Neural progenitor cell (in vitro differentiated cells): ENCODE results near the gene PDE4A. TPM values are rescaled to one million over a fixed set of nuclear protein-coding genes. Genes with fewer than 3 reads are reported as not detected.

Experiments
- DNase-seq: peaks from one replicate; pipeline ENCODE4 v3.0.0-alpha.2; 2016; ENCODE audit warnings: low spot score
- H2AFZ ChIP-seq: fragments of 200-600 bp; sonication (generic); replicated peaks from 2 replicates; pipeline ENCODE4 v1.6.1; 2016; ENCODE audit warnings: antibody characterized with exemption
- H3F3A ChIP-seq: fragments of 200-600 bp; sonication (generic); 2 replicates; pipeline ENCODE4 v1.6.1; 2016; ENCODE audit warnings: antibody characterized with exemption, low read depth
- H3K27ac ChIP-seq: fragments of 200-600 bp; sonication (generic); 2 replicates; pipeline ENCODE4 v1.5.1; 2016; ENCODE audit warnings: mild to moderate bottlenecking
- H3K27me3 ChIP-seq: fragments of 200-600 bp; sonication (generic); 2 replicates; pipeline ENCODE4 v1.6.1; 2016; ENCODE audit warnings: mild to moderate bottlenecking, moderate library complexity
- H3K36me3 ChIP-seq: fragments of 200-600 bp; sonication (generic); 2 replicates; pipeline ENCODE4 v1.5.1; 2016
- H3K4me1 ChIP-seq: fragments of 200-600 bp; sonication (generic); 2 replicates; pipeline ENCODE4 v1.6.1; 2016; ENCODE audit warnings: mixed run types
- H3K4me2 ChIP-seq: fragments of 200-600 bp; sonication (generic); 2 replicates; pipeline ENCODE4 v1.6.1; 2016
- H3K4me3 ChIP-seq: fragments of 200-600 bp; sonication (generic); 2 replicates; pipeline ENCODE4 v1.5.1; 2016
- H3K79me2 ChIP-seq: fragments of 200-600 bp; sonication (generic); 2 replicates; pipeline ENCODE4 v1.6.1; 2016; ENCODE audit warnings: low read depth
- H3K9ac ChIP-seq: fragments of 200-600 bp; sonication (generic); 2 replicates; pipeline ENCODE4 v1.6.1; 2016
- H3K9me3 ChIP-seq: fragments of 200-600 bp; sonication (generic); 2 replicates; pipeline ENCODE4 v1.5.1; 2016; ENCODE audit warnings: low read depth
- H4K20me1 ChIP-seq: fragments of 200-600 bp; sonication (generic); 2 replicates; pipeline ENCODE4 v1.6.1; 2016; ENCODE audit warnings: low read depth
- H3K27ac Mint-ChIP-seq: 3 replicates; pipeline ENCODE4 v1.8.0; 2021; ENCODE audit warnings: mixed read lengths
- H3K27me3 Mint-ChIP-seq: 2 replicates; pipeline ENCODE4 v1.8.0; 2022; ENCODE audit warnings: low read depth, mild to moderate bottlenecking, inconsistent platforms, moderate library complexity, mixed read lengths; ENCODE audit not compliant: insufficient read depth
- H3K36me3 Mint-ChIP-seq: 3 replicates; pipeline ENCODE4 v1.8.0; 2021; ENCODE audit warnings: mixed read lengths
- H3K4me1 Mint-ChIP-seq: 3 replicates; pipeline ENCODE4 v1.8.0; 2021; ENCODE audit warnings: mixed read lengths
- H3K4me3 Mint-ChIP-seq: 3 replicates; pipeline ENCODE4 v1.8.0; 2021; ENCODE audit warnings: mild to moderate bottlenecking, moderate library complexity, mixed read lengths
- H3K9me3 Mint-ChIP-seq: 3 replicates; pipeline ENCODE4 v1.8.0; 2020; ENCODE audit warnings: mixed read lengths
- EZH2 ChIP-seq: fragments of 200-600 bp; sonication (generic); IDR thresholded peaks from 2 replicates; pipeline ENCODE4 v1.6.1; 2017; ENCODE audit warnings: antibody characterized with exemption, mild to moderate bottlenecking, moderate library complexity
- EZH2phosphoT487 ChIP-seq: fragments of 200-600 bp; sonication (generic); IDR thresholded peaks from 2 replicates; pipeline ENCODE4 v1.6.1; 2017; ENCODE audit warnings: antibody characterized with exemption
- total RNA-seq: library from RNA; depleted of rRNA; stranded (reverse); fragments of >200 nt; gene quantifications from 2 replicates; pipeline ENCODE4 v1.2.3, GENCODE V29; 2015; ENCODE audit warnings: low replicate concordance
- TF ChIP-seq, protein P1 (sequence below): fragments of 200-600 bp; sonication (generic); IDR thresholded peaks from 2 replicates; pipeline ENCODE4 v1.5.1; 2017; ENCODE audit warnings: antibody characterized with exemption, mild to moderate bottlenecking

The PDE4A gene
- total RNA-seq, 1 donor from 2014 or later: 0.37 TPM

DNA sequence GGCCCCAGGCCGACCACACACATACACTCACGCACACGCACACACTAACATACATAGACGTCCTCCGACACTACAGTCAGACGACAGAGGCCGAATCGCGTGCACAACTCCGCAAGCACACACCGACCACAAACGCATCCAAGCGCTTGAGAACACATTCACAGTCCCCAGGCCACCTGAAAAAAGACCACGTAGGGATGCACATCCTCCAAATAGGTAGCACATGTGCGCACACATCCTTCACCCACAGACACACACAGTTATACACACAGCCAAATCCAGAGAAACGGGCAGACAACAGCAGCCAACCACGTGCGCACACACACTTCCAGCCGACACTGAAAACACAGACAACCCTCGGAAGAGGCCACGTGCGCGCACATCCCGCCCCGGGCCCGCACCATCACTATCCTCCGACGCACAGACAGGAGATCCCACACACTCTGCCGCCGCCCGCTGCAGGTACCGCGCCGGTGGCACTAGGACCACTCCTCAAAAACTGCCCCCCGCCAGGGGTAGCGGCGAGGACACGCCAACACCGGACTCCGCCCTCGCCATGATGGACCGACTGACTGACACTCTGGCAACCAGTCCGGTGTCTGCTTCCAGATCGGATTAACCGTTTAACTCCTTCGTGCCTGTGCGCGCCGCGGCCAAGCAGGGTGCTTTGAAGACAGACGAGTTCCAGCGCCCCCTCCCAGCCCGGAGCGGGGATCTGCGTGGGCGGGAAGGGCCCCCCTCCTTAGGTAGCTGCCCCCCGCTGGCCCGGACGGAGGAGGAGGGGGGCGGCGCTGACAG lies 493 bp upstream of the PDE4A start:
- H3K36me3 ChIP-seq: no peaks in the 10 kb centered on the region

DNA sequence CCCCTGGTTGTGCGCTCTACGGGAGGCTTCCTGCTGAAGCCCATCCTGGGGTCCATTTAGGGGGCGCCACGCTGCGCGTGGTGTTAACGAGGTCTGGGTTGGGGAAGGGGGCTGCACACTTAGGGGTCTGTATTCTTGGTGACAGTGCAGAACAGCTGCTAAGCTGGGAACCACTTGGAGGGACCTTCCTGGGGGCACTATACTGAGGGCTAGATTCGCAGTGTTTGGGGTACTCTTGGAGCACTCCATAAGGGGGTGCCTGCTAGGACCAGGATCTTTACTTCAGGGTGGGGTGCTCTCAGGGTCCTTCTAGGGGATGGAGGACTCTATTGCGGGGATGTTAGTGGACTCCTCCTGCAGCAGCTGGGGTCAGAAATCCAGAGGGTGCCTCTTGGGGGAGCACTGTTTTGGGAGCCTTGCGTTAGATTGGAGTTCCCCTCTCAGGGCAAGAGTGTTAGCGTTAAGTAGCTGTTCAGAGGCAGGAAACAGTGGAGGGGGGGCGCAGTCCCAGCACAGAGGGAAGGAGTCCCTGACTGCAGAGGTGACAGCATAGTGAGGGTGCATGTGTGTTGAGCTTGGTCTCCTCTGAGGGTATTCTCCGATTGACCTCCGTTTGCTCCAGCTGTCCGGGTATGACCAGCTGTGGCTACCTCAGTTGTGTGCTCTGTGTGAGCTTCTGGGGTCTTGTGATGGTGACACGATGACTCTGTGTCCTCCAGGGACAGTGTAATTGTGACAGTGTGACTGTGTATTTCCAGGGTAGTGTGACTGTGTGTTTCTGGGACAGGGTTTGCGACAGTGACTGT lies 1.1 kb downstream of the PDE4A start:
- Histone ChIP-seq H3K79me2 (no peaks in the 10 kb centered on the region), H3K36me3 (no peaks in the 10 kb centered on the region), H3K4me3 (peak overlapping the region; percentile 59), H3K27me3 (peaks cover 100% of the 10 kb centered on the region), H3K9me3 (no peaks in the 10 kb centered on the region), H3K4me2 (peak overlapping the region; percentile 73), H4K20me1 (peaks cover 44% of the 10 kb centered on the region), H3F3A (peaks cover 73% of the 10 kb centered on the region), H2AFZ (no peak overlapping the region), H3K27ac (no peak overlapping the region), H3K4me1 (peaks cover 13% of the 10 kb centered on the region), H3K9ac (no peak overlapping the region)
- Mint-ChIP-seq H3K36me3 (no peaks in the 10 kb centered on the region), H3K27me3 (peaks cover 56% of the 10 kb centered on the region), H3K9me3 (no peaks in the 10 kb centered on the region), H3K27ac (no peak overlapping the region), H3K4me3 (peak overlapping the region; percentile 84), H3K4me1 (peaks cover 40% of the 10 kb centered on the region)
- TF ChIP-seq EZH2 (peak; percentile 25), EZH2phosphoT487 (peak; percentile 14)
- TF ChIP-seq, protein P1, sequence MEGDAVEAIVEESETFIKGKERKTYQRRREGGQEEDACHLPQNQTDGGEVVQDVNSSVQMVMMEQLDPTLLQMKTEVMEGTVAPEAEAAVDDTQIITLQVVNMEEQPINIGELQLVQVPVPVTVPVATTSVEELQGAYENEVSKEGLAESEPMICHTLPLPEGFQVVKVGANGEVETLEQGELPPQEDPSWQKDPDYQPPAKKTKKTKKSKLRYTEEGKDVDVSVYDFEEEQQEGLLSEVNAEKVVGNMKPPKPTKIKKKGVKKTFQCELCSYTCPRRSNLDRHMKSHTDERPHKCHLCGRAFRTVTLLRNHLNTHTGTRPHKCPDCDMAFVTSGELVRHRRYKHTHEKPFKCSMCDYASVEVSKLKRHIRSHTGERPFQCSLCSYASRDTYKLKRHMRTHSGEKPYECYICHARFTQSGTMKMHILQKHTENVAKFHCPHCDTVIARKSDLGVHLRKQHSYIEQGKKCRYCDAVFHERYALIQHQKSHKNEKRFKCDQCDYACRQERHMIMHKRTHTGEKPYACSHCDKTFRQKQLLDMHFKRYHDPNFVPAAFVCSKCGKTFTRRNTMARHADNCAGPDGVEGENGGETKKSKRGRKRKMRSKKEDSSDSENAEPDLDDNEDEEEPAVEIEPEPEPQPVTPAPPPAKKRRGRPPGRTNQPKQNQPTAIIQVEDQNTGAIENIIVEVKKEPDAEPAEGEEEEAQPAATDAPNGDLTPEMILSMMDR: no peak
- DNase-seq: no peak

More for the DNA sequence above, 493 bp upstream of the PDE4A start:
- peak; percentile 95 for DNase-seq
- no peak overlapping the region for H3K27ac ChIP-seq
- H3K9me3 ChIP-seq: no peaks in the 10 kb centered on the region
- peak overlapping the region; percentile 73 for H3K4me2 ChIP-seq
- peak; percentile 8 for TF ChIP-seq EZH2phosphoT487
- TF ChIP-seq EZH2: peak; percentile 44
- TF ChIP-seq, protein P1: no peak
- peak overlapping the region; percentile 59 for H3K4me3 ChIP-seq
- H3K4me3 Mint-ChIP-seq: peak overlapping the region; percentile 89
- H3K4me1 Mint-ChIP-seq: peaks cover 46% of the 10 kb centered on the region
- peaks cover 36% of the 10 kb centered on the region for H4K20me1 ChIP-seq
- H3K36me3 Mint-ChIP-seq: no peaks in the 10 kb centered on the region
- H3K27me3 Mint-ChIP-seq: peaks cover 44% of the 10 kb centered on the region
- H3K9ac ChIP-seq: no peak overlapping the region
- no peak overlapping the region for H2AFZ ChIP-seq
- peaks cover 13% of the 10 kb centered on the region for H3K4me1 ChIP-seq
- peaks cover 73% of the 10 kb centered on the region for H3F3A ChIP-seq
- peaks cover 2% of the 10 kb centered on the region for H3K9me3 Mint-ChIP-seq
- H3K27ac Mint-ChIP-seq: no peak overlapping the region
- H3K27me3 ChIP-seq: peaks cover 100% of the 10 kb centered on the region
- H3K79me2 ChIP-seq: no peaks in the 10 kb centered on the region

DNA sequence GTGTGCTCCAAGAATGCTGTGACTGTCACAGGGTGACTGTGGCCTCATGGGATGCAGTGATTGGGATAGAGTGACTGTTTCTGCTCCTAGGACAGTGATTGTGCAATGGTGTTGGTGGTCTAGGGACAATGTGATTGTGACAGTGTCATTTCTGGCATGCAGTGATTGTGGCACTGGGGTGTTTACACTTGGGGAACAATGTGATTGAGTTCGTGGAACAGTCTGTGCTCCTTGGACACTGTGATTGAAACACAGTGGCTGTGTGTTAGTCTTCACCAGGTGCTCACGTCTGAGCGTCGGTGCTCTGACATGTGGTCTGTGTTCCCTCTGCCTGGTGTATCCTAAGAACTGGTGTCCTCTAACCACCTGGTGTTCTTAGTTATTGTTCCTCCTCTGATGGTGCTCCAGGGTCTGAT lies 1.7 kb downstream of the PDE4A start:
- Histone ChIP-seq H3K27me3 (peaks cover 100% of the 10 kb centered on the region), H2AFZ (no peak overlapping the region), H3F3A (peaks cover 66% of the 10 kb centered on the region), H3K4me2 (no peak overlapping the region), H3K36me3 (no peaks in the 10 kb centered on the region), H3K9me3 (no peaks in the 10 kb centered on the region), H3K9ac (no peak overlapping the region), H3K4me1 (peaks cover 13% of the 10 kb centered on the region), H3K79me2 (no peaks in the 10 kb centered on the region), H3K27ac (no peak overlapping the region), H4K20me1 (peaks cover 41% of the 10 kb centered on the region), H3K4me3 (no peak overlapping the region)
- TF ChIP-seq, protein P1: no peak
- no peak for TF ChIP-seq EZH2
- TF ChIP-seq EZH2phosphoT487: no peak
- Mint-ChIP-seq H3K4me1 (peaks cover 36% of the 10 kb centered on the region), H3K27ac (no peak overlapping the region), H3K4me3 (peak overlapping the region; percentile 84), H3K36me3 (no peaks in the 10 kb centered on the region), H3K9me3 (no peaks in the 10 kb centered on the region), H3K27me3 (peaks cover 62% of the 10 kb centered on the region)
- no peak for DNase-seq
